MCF 10A (cell line): ENCODE measurements around the gene ATP2A2. TPM values are rescaled to one million over a fixed set of nuclear protein-coding genes. Genes with fewer than 3 reads are reported as not detected.
A peak's percentile ranks its signal among the peaks of the same experiment; 100 is the strongest.

ENCODE experiments used
- BruUV-seq: library from RNA; stranded (reverse); fragments of 400-500 nt; replicated peaks from 2 replicates; lab custom pipeline; 2021; lab: Mats Ljungman, UMichigan
- CTCF ChIA-PET: fragments of 300-600 bp; sonication (Branson Sonifier 250); formaldehyde crosslinking; extraction: SDS; loops from one replicate; lab custom pipeline; 2021; ENCODE audit warnings: antibody characterized with exemption, inconsistent platforms; lab: Yijun Ruan, JAX
- POLR2A ChIA-PET: fragments of 300-600, 350-650 bp; sonication (Branson Sonifier 250); formaldehyde crosslinking; extraction: SDS; loops from one replicate; lab custom pipeline; 2020; ENCODE audit warnings: antibody characterized with exemption, inconsistent platforms; lab: Yijun Ruan, JAX
- DNase-seq: peaks from one replicate; pipeline ENCODE4 v3.0.0-alpha.2; 2018; ENCODE audit not compliant: unreplicated experiment
- H3K27ac Mint-ChIP-seq: one replicate; pipeline ENCODE4 v1.8.0; 2022; ENCODE audit warnings: mild to moderate bottlenecking, low read depth, mixed read lengths; ENCODE audit not compliant: unreplicated experiment
- H3K27me3 Mint-ChIP-seq: one replicate; pipeline ENCODE4 v1.8.0; 2022; ENCODE audit warnings: mixed read lengths; ENCODE audit not compliant: insufficient read depth, unreplicated experiment
- H3K36me3 Mint-ChIP-seq: one replicate; pipeline ENCODE4 v1.8.0; 2022; ENCODE audit warnings: mild to moderate bottlenecking, moderate library complexity, mixed read lengths; ENCODE audit not compliant: insufficient read depth, unreplicated experiment
- H3K4me1 Mint-ChIP-seq: one replicate; pipeline ENCODE4 v1.8.0; 2022; ENCODE audit warnings: mixed read lengths; ENCODE audit not compliant: insufficient read depth, unreplicated experiment
- H3K4me3 Mint-ChIP-seq: one replicate; pipeline ENCODE4 v1.8.0; 2022; ENCODE audit warnings: mild to moderate bottlenecking, moderate library complexity, mixed read lengths; ENCODE audit not compliant: unreplicated experiment
- H3K9me3 Mint-ChIP-seq: one replicate; pipeline ENCODE4 v1.8.0; 2022; ENCODE audit warnings: mixed read lengths; ENCODE audit not compliant: unreplicated experiment
- intact Hi-C: fragments of 100-400 bp; cut with micrococcal nuclease; formaldehyde crosslinking; loops from 2 replicates; pipeline ENCODE4 v1.14.1; 2022
- total RNA-seq: library from RNA; stranded (reverse); gene quantifications from 2 replicates; pipeline ENCODE4 v1.2.3, GENCODE V29; 2022
- TF ChIP-seq, protein P1 (sequence below): fragments of 200-600 bp; IDR thresholded peaks from one replicate; pipeline ENCODE4 v1.8.0; 2022; ENCODE audit warnings: antibody characterized with exemption, mild to moderate bottlenecking; ENCODE audit not compliant: unreplicated experiment

The ATP2A2 gene
- total RNA-seq, 1 experiment from 2014 or later = 272 TPM

DNA sequence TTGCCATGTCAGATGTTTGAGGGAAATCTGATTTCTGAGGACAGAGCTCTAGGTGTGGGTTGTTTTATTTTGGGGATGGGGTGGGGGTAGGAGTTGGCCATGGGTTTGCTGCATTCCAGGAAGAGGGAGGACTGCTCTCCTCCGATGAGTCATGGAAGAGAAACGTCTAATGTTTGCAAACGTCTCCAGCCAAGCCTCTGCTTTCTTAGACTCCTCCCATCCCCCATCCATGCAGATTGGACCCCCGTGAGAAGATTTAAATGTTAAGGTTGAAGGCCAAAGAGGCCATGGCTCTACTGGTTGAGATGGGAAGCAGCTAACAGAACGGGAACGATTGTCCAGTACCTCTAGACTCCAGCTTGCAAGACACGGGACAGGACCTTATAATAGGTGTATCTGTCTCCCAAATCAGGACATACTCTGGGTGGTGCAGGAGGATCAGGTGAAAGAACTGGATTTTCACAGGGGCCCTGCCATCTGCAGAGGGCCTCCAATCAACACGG lies 11.4 kb upstream of the ATP2A2 start:
- peaks cover 4% of the 10 kb centered on the region for H3K36me3 Mint-ChIP-seq
- POLR2A ChIA-PET = interaction anchor here (0.6 to 5.8 kb wide), 12 partner anchors 8 to 496 kb away, joined by 3 to 120 read pairs (median 4); partner anchors contain the start of gene ATP2A2
- intact Hi-C loops = loop anchor here (2.0 kb wide), 1 partner anchor 45 kb away; no protein-coding TSS in a partner anchor
- peaks cover 30% of the 10 kb centered on the region for H3K4me1 Mint-ChIP-seq
- TF ChIP-seq, protein P1, sequence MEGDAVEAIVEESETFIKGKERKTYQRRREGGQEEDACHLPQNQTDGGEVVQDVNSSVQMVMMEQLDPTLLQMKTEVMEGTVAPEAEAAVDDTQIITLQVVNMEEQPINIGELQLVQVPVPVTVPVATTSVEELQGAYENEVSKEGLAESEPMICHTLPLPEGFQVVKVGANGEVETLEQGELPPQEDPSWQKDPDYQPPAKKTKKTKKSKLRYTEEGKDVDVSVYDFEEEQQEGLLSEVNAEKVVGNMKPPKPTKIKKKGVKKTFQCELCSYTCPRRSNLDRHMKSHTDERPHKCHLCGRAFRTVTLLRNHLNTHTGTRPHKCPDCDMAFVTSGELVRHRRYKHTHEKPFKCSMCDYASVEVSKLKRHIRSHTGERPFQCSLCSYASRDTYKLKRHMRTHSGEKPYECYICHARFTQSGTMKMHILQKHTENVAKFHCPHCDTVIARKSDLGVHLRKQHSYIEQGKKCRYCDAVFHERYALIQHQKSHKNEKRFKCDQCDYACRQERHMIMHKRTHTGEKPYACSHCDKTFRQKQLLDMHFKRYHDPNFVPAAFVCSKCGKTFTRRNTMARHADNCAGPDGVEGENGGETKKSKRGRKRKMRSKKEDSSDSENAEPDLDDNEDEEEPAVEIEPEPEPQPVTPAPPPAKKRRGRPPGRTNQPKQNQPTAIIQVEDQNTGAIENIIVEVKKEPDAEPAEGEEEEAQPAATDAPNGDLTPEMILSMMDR = no peak
- H3K4me3 Mint-ChIP-seq = peak overlapping the region; percentile 60
- peak; percentile 80 for DNase-seq
- CTCF ChIA-PET = interaction anchor here (0.6 to 1.8 kb wide), 6 partner anchors 10 to 306 kb away, joined by 3 to 13 read pairs (median 3); no protein-coding TSS in a partner anchor
- peak overlapping the region; percentile 68 for H3K27ac Mint-ChIP-seq
- H3K9me3 Mint-ChIP-seq = no peaks in the 10 kb centered on the region
- no peaks in the 10 kb centered on the region for H3K27me3 Mint-ChIP-seq
- BruUV-seq = no TSS peak

DNA sequence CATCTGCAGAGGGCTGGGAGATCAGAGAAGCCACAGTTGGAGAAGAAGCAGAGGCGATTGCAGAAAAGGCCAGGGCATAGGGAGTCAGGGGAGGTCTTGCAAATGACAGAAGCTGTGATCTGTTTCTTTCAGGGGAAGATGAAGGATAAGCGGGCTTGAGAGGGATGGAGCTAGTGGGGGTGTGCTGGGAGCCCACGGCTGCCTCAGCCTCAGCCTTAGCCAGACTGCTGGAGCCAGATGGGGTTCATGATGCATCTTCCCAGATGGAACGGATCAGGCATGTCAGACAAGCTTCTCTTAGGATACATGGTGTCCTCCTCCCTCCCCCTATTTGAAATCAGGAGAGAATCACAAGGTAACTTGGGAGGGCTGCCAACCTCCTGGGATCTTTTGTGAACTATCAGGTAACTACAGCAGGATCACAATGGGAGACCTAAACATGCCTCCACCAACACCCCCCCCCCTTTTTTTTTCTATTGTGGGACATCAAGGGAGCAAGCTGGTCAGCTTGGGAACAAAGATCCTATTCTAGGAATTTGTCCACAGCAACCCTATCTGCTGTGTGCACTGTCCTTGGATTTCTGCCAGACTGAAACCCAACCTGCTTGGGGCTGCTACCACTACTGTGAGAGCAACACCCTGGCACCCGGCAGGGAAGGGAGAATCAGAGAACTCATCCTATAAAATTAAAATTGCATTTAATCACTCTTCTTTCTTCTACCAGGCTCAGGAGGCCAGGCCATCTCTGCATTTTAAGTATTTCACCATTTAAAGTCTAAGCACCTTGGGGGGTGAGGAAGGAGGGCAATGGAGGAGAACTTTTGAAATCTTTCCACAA lies 10.7 kb upstream of the ATP2A2 start:
- Mint-ChIP-seq H3K36me3 (no peaks in the 10 kb centered on the region), H3K4me3 (peak overlapping the region; percentile 60), H3K9me3 (no peaks in the 10 kb centered on the region), H3K4me1 (peaks cover 30% of the 10 kb centered on the region), H3K27me3 (no peaks in the 10 kb centered on the region), H3K27ac (peak overlapping the region; percentile 68)
- intact Hi-C loops = loop anchor here (2.0 kb wide), 1 partner anchor 46 kb away; no protein-coding TSS in a partner anchor
- no TSS peak for BruUV-seq
- DNase-seq = peak; percentile 86
- ChIA-PET POLR2A (interaction anchor here (0.6 to 5.8 kb wide), 14 partner anchors 7 to 497 kb away, joined by 3 to 120 read pairs (median 4); partner anchors contain the start of gene ATP2A2), CTCF (interaction anchor here (0.6 to 1.8 kb wide), 8 partner anchors 9 to 305 kb away, joined by 3 to 13 read pairs (median 3); no protein-coding TSS in a partner anchor)
- TF ChIP-seq, protein P1 = no peak

DNA sequence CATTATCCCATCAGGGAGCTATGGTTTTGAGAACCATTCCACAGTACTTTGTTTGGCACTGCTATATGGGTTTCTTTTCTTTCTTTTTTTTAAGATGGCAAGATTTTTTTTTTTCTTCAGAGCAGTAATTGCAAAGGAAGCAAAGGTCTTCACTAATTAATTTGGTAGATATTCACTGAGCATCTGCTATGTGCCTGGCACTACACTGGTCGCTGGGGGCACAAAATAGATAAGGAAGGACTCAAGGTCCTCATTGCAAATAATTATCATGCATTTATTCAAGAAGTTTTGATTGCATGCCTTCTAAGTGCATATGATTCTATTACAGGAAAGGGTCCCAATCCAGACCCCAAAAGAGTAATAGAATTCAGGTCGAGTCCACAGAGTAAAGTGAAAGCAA lies 10.0 kb upstream of the ATP2A2 start:
- no peak for DNase-seq
- H3K36me3 Mint-ChIP-seq = no peaks in the 10 kb centered on the region
- ChIA-PET CTCF (interaction anchor here (0.6 to 1.8 kb wide), 4 partner anchors 8 to 125 kb away, joined by 3 to 13 read pairs (median 4); no protein-coding TSS in a partner anchor), POLR2A (interaction anchor here (0.6 to 5.8 kb wide), 7 partner anchors 10 to 100 kb away, joined by 3 to 120 read pairs (median 6); partner anchors contain the start of gene ATP2A2)
- no TSS peak for BruUV-seq
- H3K27ac Mint-ChIP-seq = no peak overlapping the region
- H3K4me3 Mint-ChIP-seq = peak overlapping the region; percentile 60
- H3K27me3 Mint-ChIP-seq = no peaks in the 10 kb centered on the region
- TF ChIP-seq, protein P1 = no peak
- peaks cover 30% of the 10 kb centered on the region for H3K4me1 Mint-ChIP-seq
- intact Hi-C loops = loop anchor here (2.0 kb wide), 1 partner anchor 46 kb away; no protein-coding TSS in a partner anchor
- H3K9me3 Mint-ChIP-seq = no peaks in the 10 kb centered on the region
